Endodermal cell (in vitro differentiated cells): ENCODE measurements around the gene MMS22L. TPM values are rescaled to one million over a fixed set of nuclear protein-coding genes. Genes with fewer than 3 reads are reported as not detected.
"Not testable (repeated sequence)": the region's sequence is repeated elsewhere in the genome, so short reads cannot be mapped to it uniquely, and the experiment has no call there.

Source experiments
- DNase-seq: peaks from one replicate; pipeline ENCODE4 v3.0.0-alpha.2; 2017
- H3K27ac ChIP-seq: 2 replicates; pipeline ENCODE4 v1.5.1; 2013; ENCODE audit warnings: mild to moderate bottlenecking, low read depth, low read length, moderate library complexity
- H3K27me3 ChIP-seq: 2 replicates; pipeline ENCODE4 v1.6.1; 2013; ENCODE audit warnings: mild to moderate bottlenecking, low read length, moderate library complexity; ENCODE audit not compliant: insufficient read depth, control insufficient read depth, poor library complexity, severe bottlenecking
- H3K36me3 ChIP-seq: 2 replicates; pipeline ENCODE4 v1.7.0; 2013; ENCODE audit warnings: mild to moderate bottlenecking, low read length, moderate library complexity; ENCODE audit not compliant: control insufficient read depth, insufficient read depth
- H3K4me1 ChIP-seq: one replicate; pipeline ENCODE4 v1.7.0; 2013; ENCODE audit warnings: low read length; ENCODE audit not compliant: control insufficient read depth, insufficient read depth
- H3K4me3 ChIP-seq: 2 replicates; pipeline ENCODE4 v1.5.1; 2013; ENCODE audit warnings: mild to moderate bottlenecking, low read length, moderate library complexity
- H3K9ac ChIP-seq: 2 replicates; pipeline ENCODE4 v1.6.1; 2013; ENCODE audit warnings: mild to moderate bottlenecking, low read length, moderate library complexity; ENCODE audit not compliant: poor library complexity, severe bottlenecking; ENCODE audit errors: extremely low read depth
- H3K9me3 ChIP-seq: 2 replicates; pipeline ENCODE4 v1.6.1; 2013; ENCODE audit warnings: mild to moderate bottlenecking, low read length, moderate library complexity; ENCODE audit not compliant: control insufficient read depth
- H3K27ac Mint-ChIP-seq: 2 replicates; pipeline ENCODE4 v1.8.0; 2020; ENCODE audit warnings: mixed read lengths
- H3K27me3 Mint-ChIP-seq: 2 replicates; pipeline ENCODE4 v1.8.0; 2021; ENCODE audit warnings: mild to moderate bottlenecking, mixed read lengths; ENCODE audit not compliant: insufficient read depth
- H3K36me3 Mint-ChIP-seq: 2 replicates; pipeline ENCODE4 v1.8.0; 2020; ENCODE audit warnings: low read depth, mixed read lengths
- H3K4me1 Mint-ChIP-seq: 2 replicates; pipeline ENCODE4 v1.8.0; 2020; ENCODE audit warnings: mixed read lengths
- H3K4me3 Mint-ChIP-seq: 2 replicates; pipeline ENCODE4 v1.8.0; 2020; ENCODE audit warnings: mild to moderate bottlenecking, moderate library complexity, mixed read lengths
- H3K9me3 Mint-ChIP-seq: 2 replicates; pipeline ENCODE4 v1.8.0; 2020; ENCODE audit warnings: mild to moderate bottlenecking, mixed read lengths
- CTCF ChIP-seq: fragments of 200-600 bp; sonication (generic); conservative IDR thresholded peaks from 2 replicates; pipeline ENCODE4 v1.5.0; 2021; ENCODE audit warnings: antibody characterized with exemption, mild to moderate bottlenecking
- WGBS, 2 experiments: methylation state at CpG; one replicate each; pipeline versions ENCODE4 v1.1.5 to v1.1.7; 2013; ENCODE audit warnings: missing lambda C conversion rate in 2 of 2, mixed read lengths in 1 of 2; ENCODE audit not compliant: insufficient coverage in 1 of 2, insufficient read length in 1 of 2; 5-methylcytosine and 5-hydroxymethylcytosine counted together
- total RNA-seq, 2 donors: library from RNA; stranded (reverse); fragmentation: NEBNext Ultra II Directional in 1 of 2; extraction: Animal tissue kit (Norgen Biotek cat#: 25700) in 1 of 2; gene quantifications; 2 replicates in 1 of 2; 3 replicates in 1 of 2; pipeline ENCODE4 v1.2.1, GENCODE V29; 2021

Gene MMS22L
- total RNA-seq, 2 donors from 2014 or later = 32.6 to 36.6 TPM

DNA sequence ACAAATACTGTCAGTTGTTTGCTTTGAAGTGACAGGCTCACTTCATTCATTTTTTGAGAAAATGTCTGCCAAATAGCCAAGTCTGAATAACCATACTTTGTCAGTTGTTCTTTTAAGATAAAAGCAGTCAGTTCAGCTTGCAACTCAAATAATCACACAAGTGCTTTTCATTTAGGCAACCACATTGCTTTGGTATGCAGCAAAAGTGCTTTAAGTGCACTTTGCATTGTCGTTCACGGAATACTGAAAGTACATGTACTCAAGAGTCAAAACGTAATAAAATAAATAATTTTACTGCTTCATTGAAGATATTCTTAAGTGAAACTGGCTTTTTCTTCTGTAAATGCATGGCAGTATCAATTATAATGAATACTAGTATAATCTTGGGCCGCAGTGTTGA, 107.2 kb downstream of the MMS22L start:
- no peak for DNase-seq
- peaks cover 4% of the 10 kb centered on the region for H3K9me3 ChIP-seq
- peaks cover 8% of the 10 kb centered on the region for H3K36me3 ChIP-seq
- H3K4me1 Mint-ChIP-seq = peaks cover 14% of the 10 kb centered on the region
- no peak for TF ChIP-seq CTCF
- H3K4me3 ChIP-seq = no peak overlapping the region
- no peak overlapping the region for H3K9ac ChIP-seq
- no peak overlapping the region for H3K4me3 Mint-ChIP-seq
- no peaks in the 10 kb centered on the region for H3K27me3 Mint-ChIP-seq
- no peak overlapping the region for H3K27ac ChIP-seq
- peaks cover 5% of the 10 kb centered on the region for H3K9me3 Mint-ChIP-seq
- H3K27ac Mint-ChIP-seq = no peak overlapping the region
- H3K4me1 ChIP-seq = peaks cover 2% of the 10 kb centered on the region
- WGBS, 2 experiments = 92% methylated on average over 4 of the region's 4 CpGs; no CpG with 5 or more reads in 1 of the 2 experiments
- no peaks in the 10 kb centered on the region for H3K27me3 ChIP-seq
- H3K36me3 Mint-ChIP-seq = peaks cover 14% of the 10 kb centered on the region

- no peak overlapping the region for H3K9ac ChIP-seq
- 94 to 100% methylated on average over 1 to 2 of the region's 2 CpGs for WGBS, 2 experiments
- H3K27ac Mint-ChIP-seq = peak overlapping the region; percentile 27
Observed at GRCh38 chr6:97174471-97174870, 108.5 kb downstream of the MMS22L start.

DNA sequence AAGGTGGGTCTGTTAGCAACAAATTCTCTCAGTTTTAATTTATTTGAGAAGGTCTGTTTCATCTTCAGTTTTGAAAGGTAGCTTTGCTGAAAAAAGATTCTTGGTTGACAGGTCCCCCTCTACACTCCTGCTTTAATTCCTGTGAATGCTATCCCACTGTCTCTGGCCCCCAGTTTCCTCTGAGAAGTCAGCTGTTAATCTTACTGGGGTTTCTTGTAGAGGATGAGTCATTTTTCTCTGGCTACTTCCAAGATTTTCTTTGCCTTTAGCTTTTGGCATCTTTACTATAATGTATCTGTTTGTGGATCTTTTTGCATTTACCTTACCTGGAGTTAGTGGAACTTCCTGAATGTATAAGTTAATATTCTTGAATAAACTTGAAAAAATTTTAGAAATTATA, 122.7 kb downstream of the MMS22L start:
- H3K36me3 Mint-ChIP-seq = peaks cover 55% of the 10 kb centered on the region
- peaks cover 36% of the 10 kb centered on the region for H3K9me3 Mint-ChIP-seq
- no peak for DNase-seq
- no peaks in the 10 kb centered on the region for H3K27me3 Mint-ChIP-seq
- Histone ChIP-seq H3K9ac (no peak overlapping the region), H3K4me3 (no peak overlapping the region), H3K36me3 (peaks cover 36% of the 10 kb centered on the region), H3K27ac (no peak overlapping the region), H3K27me3 (no peaks in the 10 kb centered on the region), H3K9me3 (peaks cover 18% of the 10 kb centered on the region), H3K4me1 (no peaks in the 10 kb centered on the region)
- no peak overlapping the region for H3K4me3 Mint-ChIP-seq
- no peaks in the 10 kb centered on the region for H3K4me1 Mint-ChIP-seq
- no peak for TF ChIP-seq CTCF
- H3K27ac Mint-ChIP-seq = no peak overlapping the region

More at GRCh38 chr6:97174471-97174870, 108.5 kb downstream of the MMS22L start:
- H3K36me3 Mint-ChIP-seq = peaks cover 12% of the 10 kb centered on the region
- Histone ChIP-seq H3K4me3 (no peak overlapping the region), H3K27me3 (no peaks in the 10 kb centered on the region), H3K9me3 (peaks cover 4% of the 10 kb centered on the region), H3K4me1 (peaks cover 2% of the 10 kb centered on the region), H3K36me3 (peaks cover 4% of the 10 kb centered on the region), H3K27ac (no peak overlapping the region)
- H3K4me3 Mint-ChIP-seq = no peak overlapping the region
- no peak for TF ChIP-seq CTCF
- H3K9me3 Mint-ChIP-seq = peaks cover 5% of the 10 kb centered on the region
- peak; percentile 41 for DNase-seq
- H3K27me3 Mint-ChIP-seq = no peaks in the 10 kb centered on the region
- peaks cover 14% of the 10 kb centered on the region for H3K4me1 Mint-ChIP-seq

DNA sequence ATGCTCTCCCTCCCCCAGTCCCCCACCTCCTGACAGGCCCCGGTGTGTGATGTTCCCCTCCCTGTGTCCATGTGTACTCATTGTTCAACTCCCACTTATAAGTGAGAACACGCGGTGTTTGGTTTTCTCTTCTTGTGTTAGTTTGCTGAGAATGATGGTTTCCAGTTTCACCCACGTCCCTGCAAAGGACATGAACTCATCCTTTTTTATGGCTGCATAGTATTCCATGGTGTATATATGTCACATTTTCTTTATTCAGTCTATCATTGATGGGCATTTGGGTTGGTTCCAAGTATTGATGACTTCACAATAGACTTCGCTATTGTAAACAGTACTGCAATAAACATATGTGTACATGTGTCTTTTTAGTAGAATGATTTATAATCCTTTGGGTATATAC, 127.6 kb downstream of the MMS22L start:
- H3K4me1 Mint-ChIP-seq, H3K9me3 ChIP-seq, H3K27ac Mint-ChIP-seq, H3K4me3 ChIP-seq, H3K27me3 Mint-ChIP-seq, H3K4me1 ChIP-seq, H3K27me3 ChIP-seq, DNase-seq, H3K9ac ChIP-seq, H3K27ac ChIP-seq, H3K4me3 Mint-ChIP-seq: not testable (repeated sequence)
- H3K36me3 ChIP-seq = peaks cover 25% of the 10 kb centered on the region
- 94 to 100% methylated on average over 1 to 3 of the region's 5 CpGs for WGBS, 2 experiments
- H3K9me3 Mint-ChIP-seq = peaks cover 35% of the 10 kb centered on the region
- peaks cover 37% of the 10 kb centered on the region for H3K36me3 Mint-ChIP-seq
